Sigmoid colon (tissue), 7 donors: Measurements from ENCODE around the gene FBXO27. TPM values are rescaled to one million over a fixed set of nuclear protein-coding genes. Genes with fewer than 3 reads are reported as not detected.

ENCODE experiments used
- DNase-seq: peaks from one replicate; pipeline ENCODE4 v3.0.0-alpha.2; 2019
- H3K27ac ChIP-seq, 4 donors: fragments of 200-600 bp; sonication (generic); one replicate each; pipeline ENCODE4 v1.5.1; 2016 to 2019; ENCODE audit warnings: mild to moderate bottlenecking in 1 of 4
- H3K27me3 ChIP-seq, 3 donors: fragments of 200-600 bp; sonication (generic); one replicate each; pipeline ENCODE4 v1.5.1; 2019; ENCODE audit warnings: mild to moderate bottlenecking in 1 of 3
- H3K36me3 ChIP-seq, 4 donors: fragments of 200-600 bp; sonication (generic); one replicate each; pipeline ENCODE4 v1.5.1; 2016 to 2019
- H3K4me1 ChIP-seq, 4 donors: fragments of 200-600 bp; sonication (generic); one replicate each; pipeline ENCODE4 v1.5.1; 2017 to 2019
- H3K4me3 ChIP-seq, 4 donors: fragments of 200-600 bp; sonication (generic); one replicate each; pipeline ENCODE4 v1.5.1; 2017 to 2019; ENCODE audit warnings: mild to moderate bottlenecking in 2 of 4, moderate library complexity in 1 of 4
- H3K9me3 ChIP-seq, 4 donors: fragments of 200-600 bp in 3 of 4; sonication (generic) in 3 of 4; one replicate each; pipeline versions ENCODE4 v1.5.1 to v1.6.1; 2013 to 2019
- EP300 ChIP-seq, 4 donors: sonication (generic); formaldehyde crosslinking; IDR thresholded peaks; one replicate each; pipeline ENCODE4 v1.6.1; 2017; ENCODE audit warnings: antibody characterized with exemption in 4 of 4
- POLR2A ChIP-seq, 2 donors: fragments of 450-650 bp; IDR thresholded peaks; one replicate each; pipeline ENCODE4 v1.6.1; 2016; ENCODE audit warnings: antibody characterized with exemption in 2 of 2, mild to moderate bottlenecking in 2 of 2, moderate library complexity in 2 of 2
- POLR2AphosphoS5 ChIP-seq, 4 donors: sonication (generic); formaldehyde crosslinking; IDR thresholded peaks; one replicate each; pipeline ENCODE4 v1.6.1; 2017; ENCODE audit warnings: antibody characterized with exemption in 4 of 4
- WGBS, 2 donors: extraction: QIAGEN DNeasy Blood & Tissue Kit; methylation state at CpG; one replicate each; pipeline ENCODE4 v1.1.7; 2013; 5-methylcytosine and 5-hydroxymethylcytosine counted together
- intact Hi-C: fragments of 100-400 bp; cut with DNase I; formaldehyde crosslinking; loops from one replicate; pipeline ENCODE4 v1.15.1; 2023
- polyA plus RNA-seq, 3 donors: library from polyadenylated mRNA; stranded (reverse); fragments of 200-250 nt; gene quantifications; one replicate each; pipeline ENCODE4 v1.2.3, GENCODE V29; 2013
- total RNA-seq, 4 donors: library from RNA; depleted of rRNA; stranded (reverse); fragments of >200 nt; gene quantifications; one replicate each; pipeline ENCODE4 v1.1.0, GENCODE V29; 2016
- TF ChIP-seq, protein P1 (sequence below), 4 experiments: fragments of 450-650 bp in 3 of 4; fragments of 200-600 bp in 1 of 4; IDR thresholded peaks; one replicate each; pipeline ENCODE4 v1.5.1; 2016 to 2019; ENCODE audit warnings: antibody characterized with exemption in 4 of 4, mild to moderate bottlenecking in 3 of 4, moderate library complexity in 2 of 4
- donor health status: healthy with polysubstance abuse.
- donor health status: Bipolar disorder and iron deficiency.
- donor health status: healthy.

Gene FBXO27
- total and polyA plus RNA-seq, 7 donors = 0.23 to 17.7 (median 3.0) TPM

DNA sequence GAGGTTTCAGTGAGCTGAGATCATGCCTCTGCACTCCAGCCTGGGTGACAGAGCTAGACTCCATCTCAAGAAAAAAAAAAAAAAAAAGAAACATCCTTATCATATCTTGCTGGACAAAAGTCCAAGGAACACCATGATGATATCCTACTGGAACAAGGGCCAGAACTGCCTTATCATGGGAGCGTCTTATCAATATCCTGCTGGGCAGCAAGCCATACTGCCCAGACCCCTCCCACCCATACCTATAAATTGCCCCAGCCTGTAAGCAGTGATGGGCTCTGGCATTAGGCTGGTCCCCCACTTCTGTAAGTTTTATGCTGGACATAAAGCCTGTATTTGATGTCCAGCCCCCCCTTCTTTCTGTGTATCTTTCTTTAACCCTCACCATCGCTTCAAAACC lies 14.7 kb upstream of the FBXO27 start:
- TF ChIP-seq, protein P1, sequence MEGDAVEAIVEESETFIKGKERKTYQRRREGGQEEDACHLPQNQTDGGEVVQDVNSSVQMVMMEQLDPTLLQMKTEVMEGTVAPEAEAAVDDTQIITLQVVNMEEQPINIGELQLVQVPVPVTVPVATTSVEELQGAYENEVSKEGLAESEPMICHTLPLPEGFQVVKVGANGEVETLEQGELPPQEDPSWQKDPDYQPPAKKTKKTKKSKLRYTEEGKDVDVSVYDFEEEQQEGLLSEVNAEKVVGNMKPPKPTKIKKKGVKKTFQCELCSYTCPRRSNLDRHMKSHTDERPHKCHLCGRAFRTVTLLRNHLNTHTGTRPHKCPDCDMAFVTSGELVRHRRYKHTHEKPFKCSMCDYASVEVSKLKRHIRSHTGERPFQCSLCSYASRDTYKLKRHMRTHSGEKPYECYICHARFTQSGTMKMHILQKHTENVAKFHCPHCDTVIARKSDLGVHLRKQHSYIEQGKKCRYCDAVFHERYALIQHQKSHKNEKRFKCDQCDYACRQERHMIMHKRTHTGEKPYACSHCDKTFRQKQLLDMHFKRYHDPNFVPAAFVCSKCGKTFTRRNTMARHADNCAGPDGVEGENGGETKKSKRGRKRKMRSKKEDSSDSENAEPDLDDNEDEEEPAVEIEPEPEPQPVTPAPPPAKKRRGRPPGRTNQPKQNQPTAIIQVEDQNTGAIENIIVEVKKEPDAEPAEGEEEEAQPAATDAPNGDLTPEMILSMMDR (IDR thresholded peaks at IDR 0.05) = no peak
- TF ChIP-seq EP300 (IDR thresholded peaks at IDR 0.05) (no peak), POLR2AphosphoS5 (IDR thresholded peaks at IDR 0.05) (no peak), POLR2A (IDR thresholded peaks at IDR 0.05) (no peak)
- WGBS, 2 donors = 40 to 41% methylated on average over 2 of the region's 2 CpGs
- intact Hi-C loops = no loop called here

DNA sequence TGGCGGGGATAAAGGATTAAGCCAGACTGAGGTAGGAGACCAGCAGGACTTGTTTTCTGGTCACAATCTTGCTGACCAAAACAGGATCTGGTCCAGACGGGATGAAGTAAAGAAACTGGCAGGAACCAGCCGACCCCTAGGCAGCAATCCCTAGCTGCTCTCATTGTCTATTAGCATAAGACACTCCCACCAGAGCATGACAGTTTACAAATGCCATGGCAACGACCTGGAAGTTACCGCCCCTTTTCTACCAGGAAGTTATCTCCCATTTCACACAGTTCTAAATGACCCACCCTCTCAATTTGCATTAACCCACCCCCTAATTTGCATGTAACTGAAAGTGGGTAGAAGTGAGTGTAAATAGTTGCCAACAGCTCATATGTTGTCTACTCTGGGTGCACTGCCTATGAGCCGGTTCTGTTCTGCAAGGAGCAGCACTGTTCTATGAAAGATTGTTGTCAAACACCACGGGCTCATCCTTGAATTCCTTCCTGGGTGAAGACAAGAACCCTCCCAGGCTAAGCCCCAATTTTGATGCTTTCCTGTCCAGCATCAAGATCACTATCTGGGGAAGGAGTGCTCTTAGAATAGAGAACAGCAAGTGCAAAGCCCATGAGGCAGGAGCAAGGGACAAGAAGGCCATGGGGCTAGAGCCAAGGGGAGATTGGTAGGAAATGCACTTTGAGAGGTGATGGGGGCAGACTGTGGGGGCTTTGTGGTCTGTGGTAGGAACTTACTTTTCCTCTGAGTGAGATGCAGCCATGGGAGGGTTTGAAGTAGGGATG lies 13.9 kb upstream of the FBXO27 start:
- Histone ChIP-seq H3K4me3 (no peak overlapping the region), H3K36me3 (no peaks in the 10 kb centered on the region), H3K4me1 (no peaks in the 10 kb centered on the region), H3K27me3 (no peaks in the 10 kb centered on the region), H3K27ac (no peak overlapping the region), H3K9me3 (no peaks in the 10 kb centered on the region)
- TF ChIP-seq POLR2AphosphoS5 (IDR thresholded peaks at IDR 0.05) = no peak
- no peak for TF ChIP-seq EP300 (IDR thresholded peaks at IDR 0.05)
- TF ChIP-seq, protein P1 (IDR thresholded peaks at IDR 0.05) = no peak
- TF ChIP-seq POLR2A (IDR thresholded peaks at IDR 0.05) = no peak
- intact Hi-C loops = no loop called here
- no peak for DNase-seq
- WGBS, 2 donors = 70 to 82% methylated on average over 7 of the region's 7 CpGs

More for the DNA sequence above, 14.7 kb upstream of the FBXO27 start:
- no peak for DNase-seq
- H3K4me1 ChIP-seq = no peaks in the 10 kb centered on the region
- H3K27ac ChIP-seq = no peak overlapping the region
- H3K9me3 ChIP-seq = no peaks in the 10 kb centered on the region
- H3K27me3 ChIP-seq = no peaks in the 10 kb centered on the region
- H3K4me3 ChIP-seq = no peak overlapping the region
- H3K36me3 ChIP-seq = no peaks in the 10 kb centered on the region

DNA sequence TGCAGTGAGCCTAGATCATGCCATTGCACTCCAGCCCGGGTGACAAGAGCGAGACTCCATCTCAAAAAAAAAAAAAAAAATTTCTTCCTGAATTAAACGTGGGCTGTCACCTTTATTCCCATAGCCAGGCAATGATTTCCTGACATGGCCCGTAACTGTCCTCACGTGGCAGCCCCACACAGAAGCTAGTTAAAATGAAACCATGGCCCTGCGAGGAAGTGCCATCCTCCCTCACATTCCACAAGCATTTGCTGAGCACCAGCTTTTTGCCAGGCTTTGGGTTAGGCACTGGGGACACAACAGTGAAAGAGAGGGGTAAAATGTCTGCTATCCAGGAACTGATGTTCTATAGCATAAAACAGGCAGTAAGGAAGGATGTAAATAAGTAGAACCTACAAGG lies 13.2 kb upstream of the FBXO27 start:
- Histone ChIP-seq H3K27me3 (no peaks in the 10 kb centered on the region), H3K4me1 (no peaks in the 10 kb centered on the region), H3K27ac (no peak overlapping the region), H3K36me3 (no peaks in the 10 kb centered on the region), H3K9me3 (no peaks in the 10 kb centered on the region), H3K4me3 (no peak overlapping the region)
- WGBS, 2 donors = 60 to 80% methylated on average over 6 of the region's 6 CpGs
- no peak for DNase-seq
- no peak for TF ChIP-seq POLR2AphosphoS5 (IDR thresholded peaks at IDR 0.05)
- TF ChIP-seq POLR2A (IDR thresholded peaks at IDR 0.05) = no peak
- TF ChIP-seq, protein P1 (IDR thresholded peaks at IDR 0.05) = no peak
- no peak for TF ChIP-seq EP300 (IDR thresholded peaks at IDR 0.05)
- intact Hi-C loops = no loop called here

DNA sequence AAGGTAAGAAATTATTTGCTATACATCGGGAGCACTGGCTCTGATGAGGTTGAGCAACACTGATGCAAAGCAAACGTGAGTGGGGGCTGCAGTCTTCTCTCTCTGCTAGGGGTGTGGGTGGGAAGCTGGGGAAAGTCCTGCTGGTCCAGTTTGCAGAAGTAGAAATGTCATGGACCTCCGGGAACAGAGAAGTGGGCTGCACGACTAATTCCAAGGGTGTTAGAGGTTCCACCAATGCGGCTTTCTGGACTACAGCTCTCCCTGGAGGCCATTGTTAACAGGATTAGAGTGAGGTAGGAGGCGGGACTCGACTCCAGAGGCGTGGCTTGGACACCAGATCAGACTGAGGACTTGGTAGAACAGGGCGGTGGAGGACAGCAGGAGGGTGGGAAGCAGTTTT lies 5.7 kb upstream of the FBXO27 start:
- no peak for TF ChIP-seq POLR2A (IDR thresholded peaks at IDR 0.05)
- no peak for TF ChIP-seq EP300 (IDR thresholded peaks at IDR 0.05)
- TF ChIP-seq, protein P1 (IDR thresholded peaks at IDR 0.05) = no peak
- TF ChIP-seq POLR2AphosphoS5 (IDR thresholded peaks at IDR 0.05) = no peak
- Histone ChIP-seq H3K4me3 (no peak overlapping the region), H3K36me3 (no peaks in the 10 kb centered on the region), H3K4me1 (no peaks in the 10 kb centered on the region), H3K27ac (no peak overlapping the region), H3K27me3 (peaks cover 0 to 16% (median 6%) of the 10 kb centered on the region in 3 donors), H3K9me3 (no peaks in the 10 kb centered on the region)
- 10 to 17% methylated on average over 9 of the region's 9 CpGs for WGBS, 2 donors
- no peak for DNase-seq
- intact Hi-C loops = no loop called here
